H1 (cell line): ENCODE results near the gene ZC3H7B. TPM values are rescaled to one million over a fixed set of nuclear protein-coding genes. Genes with fewer than 3 reads are reported as not detected.

Source experiments
- CTCF ChIA-PET: fragments of 300-600 bp; sonication (Branson Sonifier 250); formaldehyde crosslinking; loops from one replicate; lab custom pipeline; 2021; ENCODE audit not compliant: partially characterized antibody; lab: Charles Lee
- POLR2A ChIA-PET: fragments of 300-600 bp; sonication (Branson Sonifier 250); formaldehyde crosslinking; loops from one replicate; lab custom pipeline; 2021; ENCODE audit warnings: inconsistent platforms; ENCODE audit not compliant: partially characterized antibody; lab: Charles Lee
- DNase-seq, 2 experiments: peaks; one replicate each; pipeline versions ENCODE4 v3.0.0 to v3.0.0-alpha.2; 2010 to 2022; ENCODE audit warnings: low spot score in 2 of 2, low read depth in 1 of 2, mixed read lengths in 1 of 2
- FAIRE-seq: peaks from 2 replicates; lab custom pipeline; 2011; peaks lifted over from hg19 to GRCh38; lab: Jason Lieb, UNC
- H2AFZ ChIP-seq: 2 replicates; pipeline ENCODE4 v1.8.1; 2012; ENCODE audit warnings: low read length, inconsistent platforms
- H2AK5ac ChIP-seq: 2 replicates; pipeline ENCODE4 v1.6.1; 2013; ENCODE audit warnings: low read depth, low read length
- H2BK120ac ChIP-seq: replicated peaks from 2 replicates; pipeline ENCODE3; 2013; ENCODE audit warnings: low read depth, low read length, inconsistent platforms
- H2BK12ac ChIP-seq: 2 replicates; pipeline ENCODE4 v1.6.1; 2013; ENCODE audit warnings: low read depth, low read length
- H2BK15ac ChIP-seq: 2 replicates; pipeline ENCODE4 v1.6.1; 2013; ENCODE audit warnings: low read length
- H2BK20ac ChIP-seq: 2 replicates; pipeline ENCODE4 v1.6.1; 2013; ENCODE audit warnings: low read length
- H2BK5ac ChIP-seq: 2 replicates; pipeline ENCODE4 v1.6.1; 2013; ENCODE audit warnings: low read depth, low read length
- H3K14ac ChIP-seq: 2 replicates; pipeline ENCODE4 v1.6.1; 2013; ENCODE audit warnings: inconsistent platforms; ENCODE audit not compliant: insufficient read length
- H3K18ac ChIP-seq: 2 replicates; pipeline ENCODE4 v1.6.1; 2013; ENCODE audit warnings: low read length; ENCODE audit errors: extremely low read depth
- H3K23ac ChIP-seq: 2 replicates; pipeline ENCODE4 v1.6.1; 2013; ENCODE audit warnings: inconsistent platforms; ENCODE audit not compliant: insufficient read length
- H3K23me2 ChIP-seq: 2 replicates; pipeline ENCODE4 v1.6.1; 2013; ENCODE audit warnings: low read depth, low read length
- H3K27ac ChIP-seq: 2 replicates; pipeline ENCODE4 v1.6.1; 2011; ENCODE audit warnings: low read depth, low read length, inconsistent platforms
- H3K27me3 ChIP-seq, 4 experiments: replicated peaks in 1 of 4; 1 replicate in 1 of 4; 2 replicates in 3 of 4; pipeline versions ENCODE4 v1.6.1 to v1.8.1; 2011 to 2013; ENCODE audit warnings: low read length in 3 of 4, mild to moderate bottlenecking in 3 of 4, inconsistent platforms in 2 of 4, mixed read lengths in 2 of 4, moderate library complexity in 1 of 4; ENCODE audit not compliant: control insufficient read depth in 3 of 4, insufficient read depth in 3 of 4; ENCODE audit errors: extremely low read depth in 1 of 4
- H3K36me3 ChIP-seq, 4 experiments: 2 replicates each; pipeline versions ENCODE4 v1.6.1 to v1.8.1; 2011 to 2013; ENCODE audit warnings: mild to moderate bottlenecking in 4 of 4, low read length in 3 of 4, moderate library complexity in 2 of 4, control low read depth in 1 of 4, inconsistent platforms in 1 of 4; ENCODE audit not compliant: insufficient read depth in 4 of 4, control insufficient read depth in 2 of 4
- H3K4ac ChIP-seq: replicated peaks from 2 replicates; pipeline ENCODE3; 2013; ENCODE audit warnings: low read length, low read depth, mixed read lengths, inconsistent platforms; ENCODE audit not compliant: insufficient read length
- H3K4me1 ChIP-seq, 4 experiments: replicated peaks in 1 of 4; 1 replicate in 1 of 4; 2 replicates in 3 of 4; pipeline versions ENCODE4 v1.6.1 to v1.8.1; 2011 to 2013; ENCODE audit warnings: low read length in 3 of 4, inconsistent platforms in 2 of 4, mixed read lengths in 1 of 4; ENCODE audit not compliant: insufficient read depth in 4 of 4, control insufficient read depth in 3 of 4
- H3K4me2 ChIP-seq, 2 experiments: 2 replicates each; pipeline versions ENCODE4 v1.6.1 to v1.8.1; 2011 to 2013; ENCODE audit warnings: low read depth in 2 of 2, low read length in 2 of 2, control low read depth in 1 of 2, inconsistent platforms in 1 of 2, mild to moderate bottlenecking in 1 of 2; ENCODE audit not compliant: insufficient read depth in 1 of 2
- H3K4me3 ChIP-seq, 4 experiments: fragments of 200-600, 300-600 bp in 1 of 4; sonication (generic), shearing (Covaris generic), sonication (Bioruptor Twin) in 1 of 4; 2 replicates each; pipeline versions ENCODE4 v1.5.1 to v1.8.1; 2011 to 2016; ENCODE audit warnings: low read length in 4 of 4, low read depth in 3 of 4, control low read depth in 2 of 4, inconsistent platforms in 2 of 4, mild to moderate bottlenecking in 2 of 4, mixed read lengths in 1 of 4, moderate library complexity in 1 of 4; ENCODE audit not compliant: insufficient read depth in 2 of 4; ENCODE audit errors: extremely low read depth in 1 of 4
- H3K56ac ChIP-seq: replicated peaks from 2 replicates; pipeline ENCODE3; 2013; ENCODE audit warnings: low read depth, mild to moderate bottlenecking, mixed read lengths, low read length, inconsistent platforms; ENCODE audit not compliant: insufficient read length
- H3K79me1 ChIP-seq: 2 replicates; pipeline ENCODE4 v1.6.1; 2013; ENCODE audit warnings: low read depth, low read length, control low read depth
- H3K79me2 ChIP-seq, 2 experiments: 2 replicates each; pipeline versions ENCODE4 v1.6.1 to v1.8.1; 2012 to 2013; ENCODE audit warnings: low read length in 2 of 2, mild to moderate bottlenecking in 2 of 2, inconsistent platforms in 1 of 2; ENCODE audit not compliant: insufficient read depth in 2 of 2, control insufficient read depth in 1 of 2
- H3K9ac ChIP-seq, 4 experiments: replicated peaks in 1 of 4; 1 replicate in 1 of 4; 2 replicates in 3 of 4; pipeline versions ENCODE4 v1.6.1 to v1.8.1; 2011 to 2013; ENCODE audit warnings: low read depth in 3 of 4, low read length in 3 of 4, control low read depth in 2 of 4, mild to moderate bottlenecking in 2 of 4, moderate library complexity in 2 of 4, inconsistent platforms in 1 of 4; ENCODE audit errors: extremely low read depth in 1 of 4
- H3K9me3 ChIP-seq, 2 experiments: 2 replicates each; pipeline versions ENCODE4 v1.6.1 to v1.8.1; 2012 to 2013; ENCODE audit warnings: mild to moderate bottlenecking in 2 of 2, moderate library complexity in 2 of 2, control low read depth in 1 of 2, inconsistent platforms in 1 of 2, low read depth in 1 of 2, low read length in 1 of 2, mixed read lengths in 1 of 2; ENCODE audit not compliant: insufficient read depth in 2 of 2
- H4K20me1 ChIP-seq, 2 experiments: replicated peaks in 1 of 2; 2 replicates each; pipeline versions ENCODE3 to v1.8.1; 2011 to 2013; ENCODE audit warnings: inconsistent platforms in 2 of 2, low read length in 2 of 2, mild to moderate bottlenecking in 1 of 2; ENCODE audit not compliant: insufficient read depth in 2 of 2, control insufficient read depth in 1 of 2
- H4K5ac ChIP-seq: 2 replicates; pipeline ENCODE4 v1.6.1; 2013; ENCODE audit warnings: low read length, low read depth, mixed read lengths, inconsistent platforms; ENCODE audit not compliant: insufficient read length
- H4K8ac ChIP-seq: 2 replicates; pipeline ENCODE4 v1.8.0; 2013; ENCODE audit warnings: mild to moderate bottlenecking, moderate library complexity, low read length, inconsistent platforms; ENCODE audit not compliant: insufficient read depth; ENCODE audit errors: extremely low read depth
- H4K91ac ChIP-seq: replicated peaks from 2 replicates; pipeline ENCODE3; 2013; ENCODE audit warnings: low read length, mixed read lengths, inconsistent platforms; ENCODE audit not compliant: insufficient read length
- BRCA1 ChIP-seq: IDR thresholded peaks from 2 replicates; pipeline ENCODE4 v1.6.1; 2012; ENCODE audit warnings: low read depth, low read length, improper control_type of control experiment
- CBX8 ChIP-seq: fragments of 300-800, 300-1000 bp; sonication (generic); IDR thresholded peaks from 2 replicates; pipeline ENCODE4 v1.7.1; 2016; ENCODE audit warnings: low read depth, low read length, borderline replicate concordance
- EGR1 ChIP-seq: IDR thresholded peaks from 2 replicates; pipeline ENCODE4 v1.6.1; 2011; ENCODE audit warnings: low read depth, low read length, borderline replicate concordance
- EP300 ChIP-seq, 2 experiments: IDR thresholded peaks; 1 replicate in 1 of 2; 2 replicates in 1 of 2; pipeline ENCODE4 v1.6.1; 2011 to 2012; ENCODE audit warnings: low read depth in 2 of 2, low read length in 2 of 2, mild to moderate bottlenecking in 2 of 2, borderline replicate concordance in 1 of 2, inconsistent platforms in 1 of 2, moderate library complexity in 1 of 2
- GTF2F1 ChIP-seq: IDR thresholded peaks from 2 replicates; pipeline ENCODE4 v1.6.1; 2012; ENCODE audit warnings: low read depth, low read length, improper control_type of control experiment, borderline replicate concordance
- HDAC6 ChIP-seq: IDR thresholded peaks from one replicate; pipeline ENCODE4 v1.7.1; 2012; ENCODE audit warnings: low read depth, mild to moderate bottlenecking, inconsistent platforms, low read length, moderate library complexity
- KDM4A ChIP-seq: IDR thresholded peaks from one replicate; pipeline ENCODE4 v1.7.1; 2012; ENCODE audit warnings: low read depth, mild to moderate bottlenecking, moderate library complexity, low read length, inconsistent platforms; ENCODE audit not compliant: severe bottlenecking
- NANOG ChIP-seq: IDR thresholded peaks from 2 replicates; pipeline ENCODE4 v1.6.1; 2011; ENCODE audit warnings: low read length, low read depth, mild to moderate bottlenecking, inconsistent platforms; ENCODE audit not compliant: insufficient read depth, poor library complexity, severe bottlenecking
- RXRA ChIP-seq: IDR thresholded peaks from 2 replicates; pipeline ENCODE4 v1.6.1; 2011; ENCODE audit warnings: low read depth, mild to moderate bottlenecking, low read length, moderate library complexity; ENCODE audit not compliant: insufficient read depth
- SP1 ChIP-seq: IDR thresholded peaks from 2 replicates; pipeline ENCODE4 v1.6.1; 2011; ENCODE audit warnings: low read depth, low read length
- SP4 ChIP-seq: IDR thresholded peaks from 2 replicates; pipeline ENCODE4 v1.6.1; 2012; ENCODE audit warnings: low read length, inconsistent platforms
- TAF1 ChIP-seq: IDR thresholded peaks from 2 replicates; pipeline ENCODE4 v1.6.1; 2011; ENCODE audit warnings: mild to moderate bottlenecking, low read depth, low read length
- YY1 ChIP-seq: IDR thresholded peaks from 2 replicates; pipeline ENCODE4 v1.6.1; 2011; ENCODE audit warnings: low read depth, mild to moderate bottlenecking, low read length
- WGBS, 2 experiments: shearing (Covaris generic) in 1 of 2; methylation state at CpG; one replicate each; pipeline versions ENCODE4 v1.1.6 to v1.1.7; 2013 to 2015; ENCODE audit warnings: low lambda C conversion rate in 2 of 2, mixed read lengths in 2 of 2, inconsistent platforms in 1 of 2, low coverage in 1 of 2, missing lambda C conversion rate in 1 of 2; ENCODE audit not compliant: insufficient replicate concordance in 2 of 2, insufficient coverage in 1 of 2, insufficient read length in 1 of 2; ENCODE audit errors: extremely low coverage in 1 of 2, missing lambda C conversion rate in 1 of 2; 5-methylcytosine and 5-hydroxymethylcytosine counted together
- polyA plus RNA-seq, 7 experiments: library from polyadenylated mRNA; depleted of rRNA in 3 of 7; stranded (reverse) in 5 of 7; unstranded in 2 of 7; fragments of >200 nt in 5 of 7; fragments of 200-250 nt in 2 of 7; gene quantifications; 1 replicate in 5 of 7; 2 replicates in 1 of 7; 4 replicates in 1 of 7; pipeline versions ENCODE4 v1.2.1 to v1.2.3, GENCODE V29; 2011 to 2013; ENCODE audit warnings: missing spikeins in 2 of 7, mixed read lengths in 2 of 7
- total RNA-seq: library from RNA; stranded (reverse); fragmentation: NEBNext Ultra II Directional; extraction: Animal tissue kit (Norgen Biotek cat#: 25700); gene quantifications from 2 replicates; pipeline ENCODE4 v1.2.1, GENCODE V29; 2021

ZC3H7B gene
- total and polyA plus RNA-seq, 2 of the 8 experiments (the other 6 are each of a cell fraction or from before 2014, with no cell fraction given): 35.5 to 78.6 TPM

GRCh38 chr22:41348964-41349484 lies 47.7 kb downstream of the ZC3H7B start:
- no peak for DNase-seq
- Histone ChIP-seq H3K36me3 (peaks cover 18 to 70% (median 47%) of the 10 kb centered on the region in 4 experiments), H3K4ac (no peak overlapping the region), H2BK5ac (no peak overlapping the region; the same call in 1 of the 2 replicates), H3K27ac (no peak overlapping the region), H2BK20ac (no peak overlapping the region), H3K9ac (no peak overlapping the region), H3K18ac (no peak overlapping the region), H4K20me1 (peaks cover 0 to 1% of the 10 kb centered on the region in 2 experiments), H3K56ac (no peak overlapping the region), H2AFZ (no peak overlapping the region), H3K23me2 (no peaks in the 10 kb centered on the region), H2BK120ac (no peak overlapping the region), H2BK12ac (no peak overlapping the region), H3K4me3 (no peak overlapping the region), H4K8ac (no peak overlapping the region), H3K27me3 (no peaks in the 10 kb centered on the region; a peak in 1 of 7 replicates), H3K9me3 (no peaks in the 10 kb centered on the region), H3K23ac (no peak overlapping the region), H3K4me1 (no peaks in the 10 kb centered on the region), H3K14ac (no peak overlapping the region), H3K79me1 (no peaks in the 10 kb centered on the region), H2BK15ac (no peak overlapping the region), H3K79me2 (no peaks in the 10 kb centered on the region), H3K4me2 (no peak overlapping the region), H4K91ac (no peak overlapping the region), H2AK5ac (no peak overlapping the region), H4K5ac (no peak overlapping the region)
- ChIA-PET CTCF (interaction anchor here (0.6 to 1.5 kb wide), 2 partner anchors 12 to 1908 kb away, joined by 3 read pairs; no protein-coding TSS in a partner anchor), POLR2A (interaction anchor here (1.0 to 2.1 kb wide), 4 partner anchors 11 to 43 kb away, joined by 3 to 6 read pairs (median 4); no protein-coding TSS in a partner anchor)
- 92% methylated on average over 22 of the region's 22 CpGs; no CpG with 5 or more reads in 1 of the 2 experiments for WGBS, 2 experiments
- FAIRE-seq: no peak
- TF ChIP-seq NANOG: no peak
- no peak for TF ChIP-seq EP300 (IDR thresholded peaks at IDR 0.05; ENCODE audit: borderline replicate concordance in 1 of 2, low read depth in 2 of 2, low read length in 2 of 2)
- TF ChIP-seq YY1: no peak
- TF ChIP-seq SP1: no peak
- no peak for TF ChIP-seq GTF2F1
- no peak for TF ChIP-seq SP4
- no peak for TF ChIP-seq RXRA
- no peak for TF ChIP-seq TAF1
- no peak for TF ChIP-seq CBX8
- no peak for TF ChIP-seq BRCA1
- TF ChIP-seq HDAC6: no peak
- no peak for TF ChIP-seq EGR1
- TF ChIP-seq KDM4A: no peak
